ENCODE data around the gene BMP8A. TPM values are rescaled to one million over a fixed set of nuclear protein-coding genes. Genes with fewer than 3 reads are reported as not detected.

The BMP8A gene
- total and polyA plus RNA-seq, 10 of the 15 experiments (the other 5 are each of a cell fraction or from before 2014, with no cell fraction given): not detected

GRCh38 chr1:39450956-39451606 is 40.4 kb upstream of the BMP8A start:
- H3K4me2 ChIP-seq (ENCODE audit: control insufficient read depth, insufficient read depth): no peak overlapping the region
- RAD21 ChIA-PET (ENCODE audit: unreplicated experiment): no interaction called here
- no peak for FAIRE-seq

More at GRCh38 chr1:39450956-39451606, 40.4 kb upstream of the BMP8A start:
- no peaks in the 10 kb centered on the region for H3K27me3 ChIP-seq (replicated peaks in 1 of 2; ENCODE audit: control insufficient read depth in 2 of 2, insufficient read depth in 2 of 2, low read length in 1 of 2)
- WGBS (ENCODE audit: insufficient coverage, insufficient replicate concordance, low lambda C conversion rate, missing lambda C conversion rate): 92% methylated on average over 10 of the region's 10 CpGs
- no peak overlapping the region for H3K27ac ChIP-seq (ENCODE audit: control insufficient read depth, insufficient read depth)
- intact Hi-C loops (cut with micrococcal nuclease; ENCODE audit: unreplicated experiment): no loop called here
- H2AFZ ChIP-seq (ENCODE audit: control insufficient read depth, low read depth, low read length): no peak overlapping the region
- no peak overlapping the region for H3K4me3 ChIP-seq
- H4K20me1 ChIP-seq (ENCODE audit: control insufficient read depth, insufficient read depth): no peaks in the 10 kb centered on the region
- POLR2A ChIA-PET: interaction anchor here (0.7 kb wide), 1 partner anchor 16 kb away, joined by 4 read pairs; no protein-coding TSS in a partner anchor
- BruUV-seq (replicated peaks): no TSS peak
- no peaks in the 10 kb centered on the region for H3K79me2 ChIP-seq (ENCODE audit: control insufficient read depth, insufficient read depth, low read length)
- no peak for ATAC-seq
- H3K9ac ChIP-seq (ENCODE audit: control insufficient read depth, insufficient read depth, low read length): no peak overlapping the region
- in situ Hi-C loops (cut with MboI): no loop called here
- H3K9me3 ChIP-seq (replicated peaks; ENCODE audit: control insufficient read depth, insufficient read depth, low read length): no peaks in the 10 kb centered on the region
- SMC1A ChIA-PET (ENCODE audit: uncharacterized antibody, unreplicated experiment): no interaction called here
- CTCF ChIA-PET: interaction anchor here (1.3 kb wide), 1 partner anchor 13 kb away, joined by 3 read pairs; no protein-coding TSS in a partner anchor
- no peaks in the 10 kb centered on the region for H3K4me1 ChIP-seq (ENCODE audit: control insufficient read depth, insufficient read depth, low read length)
- peaks cover 25 to 56% of the 10 kb centered on the region in 2 experiments for H3K36me3 ChIP-seq (ENCODE audit: control insufficient read depth in 2 of 2, insufficient read depth in 2 of 2, low read length in 1 of 2)
- TF ChIP-seq ZSCAN29 (IDR thresholded peaks at IDR 0.05): no peak
- no peak for TF ChIP-seq BRCA1 (IDR thresholded peaks at IDR 0.05; ENCODE audit: low read depth, low read length)
- TF ChIP-seq KLF5 (IDR thresholded peaks at IDR 0.05; ENCODE audit: partially characterized antibody): no peak
- no peak for TF ChIP-seq IRF5 (IDR thresholded peaks at IDR 0.05; ENCODE audit: borderline replicate concordance)
- no peak for TF ChIP-seq MYC (IDR thresholded peaks at IDR 0.05; ENCODE audit: insufficient read depth, insufficient read length, insufficient replicate concordance, low read length, severe bottlenecking)
- no peak for TF ChIP-seq HCFC1 (IDR thresholded peaks at IDR 0.05; ENCODE audit: low read length)
- no peak for TF ChIP-seq HDAC2 (IDR thresholded peaks at IDR 0.05)
- no peak for DNase-seq (ENCODE audit: low read depth, low spot score)

Measured in GM12878 (cell line).